OCI-LY7 (cell line): ENCODE measurements around the gene CYP2A6. TPM values are rescaled to one million over a fixed set of nuclear protein-coding genes. Genes with fewer than 3 reads are reported as not detected.
A peak's percentile ranks its signal among the peaks of the same experiment; 100 is the strongest.
"Not testable (repeated sequence)": the region's sequence is repeated elsewhere in the genome, so short reads cannot be mapped to it uniquely, and the experiment has no call there.

Experiments
- BruUV-seq: library from RNA; stranded (reverse); fragments of 400-500 nt; replicated peaks from 2 replicates; lab custom pipeline; 2021; lab: Mats Ljungman, UMichigan
- CTCF ChIA-PET: fragments of 300-600 bp; sonication (Branson Sonifier 250); formaldehyde crosslinking; loops from one replicate; lab custom pipeline; 2022; ENCODE audit warnings: antibody characterized with exemption; ENCODE audit not compliant: unreplicated experiment; lab: Charles Lee
- POLR2A ChIA-PET: fragments of 300-600 bp; sonication (Branson Sonifier 250); formaldehyde crosslinking; loops from one replicate; lab custom pipeline; 2022; ENCODE audit warnings: antibody characterized with exemption; lab: Charles Lee
- DNase-seq: peaks from one replicate; pipeline ENCODE4 v3.0.0-alpha.2; 2015; ENCODE audit warnings: low spot score
- H2AFZ ChIP-seq: fragments of 200-600 bp; sonication (generic), shearing (Covaris generic); 2 replicates; pipeline ENCODE4 v1.6.1; 2014; ENCODE audit warnings: mild to moderate bottlenecking, antibody characterized with exemption, low read length, moderate library complexity
- H3K27ac ChIP-seq: fragments of 200-600 bp; sonication (generic); 2 replicates; pipeline ENCODE4 v1.5.1; 2014; ENCODE audit warnings: mixed run types, low read depth, mild to moderate bottlenecking, moderate library complexity, low read length, inconsistent platforms; ENCODE audit not compliant: poor library complexity, severe bottlenecking
- H3K36me3 ChIP-seq: fragments of 200-600 bp; sonication (generic); 2 replicates; pipeline ENCODE4 v1.6.1; 2014; ENCODE audit warnings: mild to moderate bottlenecking, antibody characterized with exemption, low read length, moderate library complexity, mixed read lengths; ENCODE audit not compliant: insufficient read depth
- H3K4me1 ChIP-seq: fragments of 200-600 bp; sonication (generic); 2 replicates; pipeline ENCODE4 v1.5.1; 2014; ENCODE audit warnings: mild to moderate bottlenecking, low read length; ENCODE audit not compliant: insufficient read depth, poor library complexity, severe bottlenecking
- H3K4me2 ChIP-seq: fragments of 200-600 bp; sonication (generic); 2 replicates; pipeline ENCODE4 v1.6.1; 2014; ENCODE audit warnings: mild to moderate bottlenecking, low read length
- H3K4me3 ChIP-seq: fragments of 200-600 bp; sonication (generic); 2 replicates; pipeline ENCODE4 v1.5.1; 2014; ENCODE audit warnings: mild to moderate bottlenecking, low read depth, low read length; ENCODE audit not compliant: poor library complexity, severe bottlenecking
- H3K79me2 ChIP-seq: fragments of 200-600 bp; sonication (generic); 2 replicates; pipeline ENCODE4 v1.6.1; 2016; ENCODE audit warnings: low read depth, mild to moderate bottlenecking, low read length, moderate library complexity, mixed read lengths; ENCODE audit not compliant: insufficient read depth
- H3K9me2 ChIP-seq: fragments of 200-600 bp; sonication (generic); 2 replicates; pipeline ENCODE4 v1.6.1; 2016; ENCODE audit warnings: mild to moderate bottlenecking, low read length, mixed read lengths; ENCODE audit not compliant: insufficient read depth
- H3K9me3 ChIP-seq: fragments of 200-600 bp; sonication (generic); 2 replicates; pipeline ENCODE4 v1.6.1; 2014; ENCODE audit warnings: mild to moderate bottlenecking, mixed run types, low read length, mixed read lengths
- H4K20me1 ChIP-seq: fragments of 200-600 bp; sonication (generic); 2 replicates; pipeline ENCODE4 v1.6.1; 2014; ENCODE audit warnings: mild to moderate bottlenecking, antibody characterized with exemption, low read length, moderate library complexity, mixed read lengths; ENCODE audit not compliant: insufficient read depth
- intact Hi-C: fragments of 100-400 bp; cut with micrococcal nuclease; formaldehyde crosslinking; loops from one replicate; pipeline ENCODE4 v1.10.0; 2022; ENCODE audit not compliant: unreplicated experiment
- total RNA-seq, 2 experiments: library from RNA; depleted of rRNA in 1 of 2; stranded (reverse); fragments of >200 nt in 1 of 2; shearing (Covaris generic) in 1 of 2; gene quantifications; 2 replicates each; pipeline ENCODE4 v1.2.3, GENCODE V29; 2014 to 2022

The CYP2A6 gene
- total RNA-seq, 2 experiments from 2014 or later: not detected

DNA sequence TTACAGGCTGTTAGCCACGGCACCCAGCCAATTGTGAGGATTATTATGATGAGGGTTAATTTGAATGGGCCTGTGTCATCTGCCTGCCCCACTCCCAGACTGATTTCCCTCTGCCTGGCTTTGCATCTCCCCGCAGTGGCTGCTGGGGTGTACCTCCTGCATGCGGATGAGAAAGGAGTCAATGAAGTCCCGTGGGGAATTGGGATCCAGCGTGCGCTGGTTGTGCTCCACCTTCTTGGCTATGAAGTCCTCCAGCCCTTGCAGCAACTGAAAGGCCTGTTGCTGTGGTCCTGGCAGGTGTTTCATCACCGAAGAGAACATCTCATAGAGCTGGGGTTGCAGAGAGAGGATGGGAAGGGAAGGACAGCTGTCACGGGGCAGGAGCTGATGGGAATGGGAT lies 3.5 kb downstream of the CYP2A6 start:
- H3K4me3 ChIP-seq, H4K20me1 ChIP-seq, H3K36me3 ChIP-seq, H3K9me3 ChIP-seq, H3K4me1 ChIP-seq, H2AFZ ChIP-seq, DNase-seq, H3K9me2 ChIP-seq, BruUV-seq, H3K27ac ChIP-seq, intact Hi-C loops, POLR2A ChIA-PET, H3K4me2 ChIP-seq, CTCF ChIA-PET, H3K79me2 ChIP-seq: not testable (repeated sequence)

DNA sequence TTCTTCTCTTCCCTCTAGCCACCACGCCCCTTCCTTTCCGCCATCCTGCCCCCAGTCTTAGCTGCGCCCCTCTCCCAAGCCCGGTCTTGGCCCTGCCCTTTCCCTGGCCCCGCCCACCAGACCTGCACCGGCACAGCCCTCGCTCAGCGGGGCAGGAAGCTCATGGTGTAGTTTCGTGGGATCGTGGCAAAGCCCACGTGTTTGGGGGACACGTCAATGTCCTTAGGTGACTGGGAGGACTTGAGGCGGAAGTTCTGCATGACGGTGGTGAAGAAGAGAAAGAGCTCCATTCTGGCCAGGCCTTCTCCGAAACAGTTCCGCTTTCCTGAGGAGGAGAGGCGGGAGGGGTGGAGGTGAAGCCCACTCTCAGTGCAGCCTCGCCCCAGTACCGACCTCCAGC lies 6.6 kb downstream of the CYP2A6 start:
- H4K20me1 ChIP-seq, H3K27ac ChIP-seq, DNase-seq, intact Hi-C loops, POLR2A ChIA-PET, H3K36me3 ChIP-seq, H3K4me1 ChIP-seq, H3K9me2 ChIP-seq, H2AFZ ChIP-seq, H3K79me2 ChIP-seq, H3K4me3 ChIP-seq, BruUV-seq, CTCF ChIA-PET, H3K9me3 ChIP-seq: not testable (repeated sequence)
- H3K4me2 ChIP-seq: peak overlapping the region; percentile 1; the same call in 1 of the 2 replicates

DNA sequence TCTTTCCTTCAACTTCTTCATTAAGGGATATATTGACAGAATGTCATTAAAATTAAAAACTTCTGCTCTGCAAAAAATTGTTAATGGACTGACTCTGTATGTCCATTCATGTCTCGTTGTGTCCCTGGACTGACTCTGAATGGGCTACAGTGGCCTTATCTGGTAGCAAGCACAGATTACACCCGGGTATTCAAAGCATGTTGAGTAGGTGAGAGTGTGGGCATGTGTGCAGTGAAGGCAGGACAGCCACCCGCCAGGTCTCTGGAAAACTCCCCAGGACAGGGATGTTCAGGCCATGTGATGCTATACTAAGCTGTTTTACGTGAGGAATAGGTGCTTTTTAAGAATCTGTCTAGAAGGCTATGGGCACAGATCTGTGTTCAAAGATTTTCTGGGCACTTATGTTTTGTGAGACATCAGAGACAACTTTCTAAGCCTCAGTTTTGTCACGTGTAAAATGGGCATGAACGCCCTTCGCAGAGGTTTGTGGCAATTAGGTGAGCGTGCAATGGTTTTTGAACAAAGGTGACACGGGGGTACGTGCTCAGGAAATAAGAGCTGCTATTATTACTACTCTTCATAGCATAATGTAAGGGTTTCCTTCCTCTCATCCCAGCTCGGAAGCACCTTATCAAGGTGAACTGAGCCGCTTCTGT lies 7.1 kb downstream of the CYP2A6 start:
- CTCF ChIA-PET, H2AFZ ChIP-seq, POLR2A ChIA-PET, DNase-seq, H3K79me2 ChIP-seq, BruUV-seq, intact Hi-C loops, H3K27ac ChIP-seq, H3K9me3 ChIP-seq, H3K9me2 ChIP-seq, H4K20me1 ChIP-seq, H3K4me3 ChIP-seq, H3K36me3 ChIP-seq, H3K4me1 ChIP-seq: not testable (repeated sequence)
- peak overlapping the region; percentile 1; the same call in 1 of the 2 replicates for H3K4me2 ChIP-seq

DNA sequence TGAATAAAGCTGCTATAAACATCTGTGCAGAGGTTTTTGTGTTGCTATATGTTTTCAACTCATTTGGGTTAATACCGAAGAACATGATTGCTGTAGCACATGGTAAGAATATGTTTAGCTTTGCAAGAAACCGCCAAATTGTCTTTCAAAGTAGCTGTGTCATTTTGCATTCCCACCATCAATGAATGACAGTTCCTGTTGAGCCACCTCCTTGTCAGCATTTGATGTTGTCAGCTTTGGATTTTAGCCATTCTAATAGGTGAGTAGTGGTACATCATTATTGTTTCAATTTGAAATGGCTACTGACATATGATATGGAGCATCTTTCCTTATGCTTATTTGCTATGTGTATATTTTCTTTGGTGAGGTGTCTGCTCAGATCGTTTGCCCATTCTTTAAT lies 8.2 kb downstream of the CYP2A6 start:
- H3K4me1 ChIP-seq, H3K27ac ChIP-seq, H3K4me2 ChIP-seq, H3K9me3 ChIP-seq, H3K79me2 ChIP-seq, H3K9me2 ChIP-seq, CTCF ChIA-PET, DNase-seq, POLR2A ChIA-PET, intact Hi-C loops, H3K36me3 ChIP-seq, H2AFZ ChIP-seq, H4K20me1 ChIP-seq, H3K4me3 ChIP-seq, BruUV-seq: not testable (repeated sequence)

DNA sequence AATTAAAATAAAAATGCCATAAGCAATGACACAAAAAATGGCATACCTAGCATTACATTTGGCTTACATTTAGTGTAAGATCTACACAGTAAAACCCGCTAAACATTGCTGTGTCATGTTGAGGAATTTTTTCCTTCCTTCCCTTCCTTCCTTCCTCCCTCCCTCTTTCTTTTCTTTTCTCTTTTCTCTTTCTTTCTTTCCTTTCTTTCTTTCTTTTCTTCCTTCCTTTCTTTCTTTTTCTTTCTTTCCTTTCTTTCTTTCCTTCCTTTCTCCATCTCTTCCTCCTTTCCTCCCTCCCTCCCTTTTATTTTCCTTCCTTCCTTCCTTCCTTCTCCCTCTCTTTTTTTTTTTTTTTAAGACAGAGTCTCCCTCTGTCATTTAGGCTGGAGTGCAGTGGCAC lies 11.8 kb downstream of the CYP2A6 start:
- DNase-seq, H3K4me3 ChIP-seq, H3K4me2 ChIP-seq, CTCF ChIA-PET, H3K9me3 ChIP-seq, H3K79me2 ChIP-seq, H2AFZ ChIP-seq, intact Hi-C loops, BruUV-seq, POLR2A ChIA-PET, H3K27ac ChIP-seq, H3K4me1 ChIP-seq, H3K9me2 ChIP-seq, H3K36me3 ChIP-seq, H4K20me1 ChIP-seq: not testable (repeated sequence)
